Glomerular visceral epithelial cell (primary cell): Measurements from ENCODE around the gene GALNT15.

Experiments
- DNase-seq: peaks from one replicate; pipeline ENCODE4 v3.0.0-alpha.2; 2016; ENCODE audit errors: extremely low spot score

Gene GALNT15

GRCh38 chr3:16150285-16150684 lies 24.2 kb upstream of the GALNT15 start:
- DNase-seq: no peak

- DNase-seq: peak; percentile 41
Measured at GRCh38 chr3:16151109-16151508, 23.4 kb upstream of the GALNT15 start.

DNA sequence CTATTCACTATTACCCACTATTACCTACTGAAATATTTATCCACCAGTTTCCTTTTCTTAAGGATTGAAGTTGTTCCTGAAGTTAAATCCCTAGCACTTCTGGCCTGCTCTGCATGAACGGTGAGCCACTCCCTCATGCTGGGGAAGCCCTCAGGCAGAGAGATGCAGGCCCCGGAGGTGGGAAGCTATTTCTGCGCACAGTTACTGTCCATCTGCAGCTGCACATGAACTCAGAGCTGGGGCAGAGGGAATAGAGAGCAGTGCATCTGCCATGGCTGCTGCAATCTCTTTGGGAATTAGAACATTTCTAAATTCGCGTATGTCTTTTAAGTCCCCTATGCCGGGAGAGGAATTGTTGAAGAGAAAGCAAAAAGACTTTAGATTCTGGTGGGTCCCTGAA lies 6.3 kb upstream of the GALNT15 start:
- no peak for DNase-seq

GRCh38 chr3:16171009-16171408 lies 3.5 kb upstream of the GALNT15 start:
- DNase-seq: peak; percentile 40

- no peak for DNase-seq
Measured at GRCh38 chr3:16171825-16172224, 2.7 kb upstream of the GALNT15 start.

GRCh38 chr3:16173283-16174025 lies 1.0 kb upstream of the GALNT15 start:
- DNase-seq: no peak

DNA sequence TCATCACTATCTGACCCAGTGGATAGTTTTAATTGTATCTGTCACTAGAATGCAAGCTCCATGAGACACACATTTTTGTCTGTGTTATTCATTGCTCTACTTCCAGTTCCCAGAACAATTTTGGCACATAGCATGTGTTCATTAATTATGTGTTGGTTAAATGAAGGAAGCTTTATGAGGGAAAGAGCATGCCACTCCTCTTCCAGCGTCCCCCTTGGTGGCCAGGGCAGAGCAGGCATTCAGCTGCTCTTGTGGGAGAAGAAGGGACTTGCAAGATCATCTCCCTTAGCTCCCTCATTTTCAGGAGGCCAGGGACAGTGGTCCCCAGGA lies 489 bp upstream of the GALNT15 start:
- DNase-seq: no peak

- no peak for DNase-seq
Measured at GRCh38 chr3:16174976-16175901, 759 bp downstream of the GALNT15 start.

- no peak for DNase-seq
Measured at GRCh38 chr3:16176391-16177030, 2.0 kb downstream of the GALNT15 start.

DNA sequence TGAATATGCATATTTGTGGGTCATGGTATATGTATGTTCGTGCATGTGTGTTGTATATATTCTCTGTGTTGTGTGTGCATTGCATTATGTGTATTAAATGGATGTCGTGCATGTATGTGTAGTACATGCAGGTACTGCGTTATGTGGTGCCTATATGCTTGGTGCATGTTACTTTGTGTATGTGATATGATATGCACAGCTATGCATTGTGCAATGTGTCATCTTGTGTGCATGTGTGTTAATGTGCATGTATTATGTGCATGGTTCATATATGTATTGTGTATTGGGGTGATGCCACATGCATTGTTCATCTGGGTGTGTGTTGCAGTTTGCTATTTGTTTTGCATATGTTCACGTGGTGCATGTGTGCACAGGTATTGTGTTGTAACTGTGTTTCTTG lies 2.9 kb downstream of the GALNT15 start:
- no peak for DNase-seq

DNA sequence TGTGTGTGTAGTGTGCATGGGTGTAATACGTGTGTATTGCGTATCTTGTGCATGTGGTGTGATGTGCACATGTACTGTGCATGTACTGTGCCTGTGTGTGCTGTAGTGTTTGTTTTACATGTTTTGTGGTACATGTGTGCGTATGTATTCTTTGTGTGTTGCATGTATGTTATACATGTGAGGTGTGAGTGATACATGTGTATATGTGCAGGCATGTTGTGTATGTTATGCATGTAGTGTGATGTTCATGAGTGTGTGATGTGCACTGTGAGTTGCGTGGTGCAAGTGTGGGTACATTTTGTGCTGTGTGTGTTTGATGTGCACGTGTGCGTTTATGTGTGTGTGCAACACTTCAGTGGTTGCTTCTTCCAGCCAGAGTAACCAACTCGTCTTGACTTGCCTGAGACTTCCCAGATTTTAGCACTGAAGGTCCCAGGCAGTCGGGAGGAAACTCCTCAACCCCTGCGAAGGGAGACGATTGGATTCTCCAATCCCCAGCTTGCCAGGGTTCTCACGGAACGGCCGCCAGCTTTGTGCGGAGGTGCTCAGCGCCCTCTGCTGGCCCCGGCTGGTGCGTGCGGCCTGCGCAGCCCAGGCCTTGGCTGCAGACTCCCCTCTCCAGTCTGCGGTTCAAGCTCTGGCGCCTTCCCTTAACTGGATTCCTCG lies 3.6 kb downstream of the GALNT15 start:
- DNase-seq: peak; percentile 78

- DNase-seq: no peak
Measured at GRCh38 chr3:16178628-16178988, 4.1 kb downstream of the GALNT15 start.

DNA sequence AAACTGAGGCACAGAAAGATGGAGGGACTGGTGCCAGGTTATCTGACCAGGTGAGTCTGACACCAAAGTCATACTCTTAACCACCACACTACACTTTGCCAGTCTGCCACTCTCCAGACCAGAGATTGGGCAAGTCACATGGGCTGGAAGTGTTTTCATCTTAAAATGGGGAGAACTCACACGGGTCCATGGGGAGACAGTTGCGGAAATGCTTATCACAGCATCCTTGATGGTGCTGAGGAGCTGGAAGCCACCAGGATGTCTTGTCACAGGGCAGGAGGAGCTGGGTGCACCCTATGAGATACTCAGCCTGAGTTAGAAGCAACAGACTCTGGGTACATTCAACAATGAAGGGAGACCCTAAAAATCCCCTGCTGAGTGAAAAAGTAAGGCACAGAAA lies 4.8 kb downstream of the GALNT15 start:
- DNase-seq: no peak

DNA sequence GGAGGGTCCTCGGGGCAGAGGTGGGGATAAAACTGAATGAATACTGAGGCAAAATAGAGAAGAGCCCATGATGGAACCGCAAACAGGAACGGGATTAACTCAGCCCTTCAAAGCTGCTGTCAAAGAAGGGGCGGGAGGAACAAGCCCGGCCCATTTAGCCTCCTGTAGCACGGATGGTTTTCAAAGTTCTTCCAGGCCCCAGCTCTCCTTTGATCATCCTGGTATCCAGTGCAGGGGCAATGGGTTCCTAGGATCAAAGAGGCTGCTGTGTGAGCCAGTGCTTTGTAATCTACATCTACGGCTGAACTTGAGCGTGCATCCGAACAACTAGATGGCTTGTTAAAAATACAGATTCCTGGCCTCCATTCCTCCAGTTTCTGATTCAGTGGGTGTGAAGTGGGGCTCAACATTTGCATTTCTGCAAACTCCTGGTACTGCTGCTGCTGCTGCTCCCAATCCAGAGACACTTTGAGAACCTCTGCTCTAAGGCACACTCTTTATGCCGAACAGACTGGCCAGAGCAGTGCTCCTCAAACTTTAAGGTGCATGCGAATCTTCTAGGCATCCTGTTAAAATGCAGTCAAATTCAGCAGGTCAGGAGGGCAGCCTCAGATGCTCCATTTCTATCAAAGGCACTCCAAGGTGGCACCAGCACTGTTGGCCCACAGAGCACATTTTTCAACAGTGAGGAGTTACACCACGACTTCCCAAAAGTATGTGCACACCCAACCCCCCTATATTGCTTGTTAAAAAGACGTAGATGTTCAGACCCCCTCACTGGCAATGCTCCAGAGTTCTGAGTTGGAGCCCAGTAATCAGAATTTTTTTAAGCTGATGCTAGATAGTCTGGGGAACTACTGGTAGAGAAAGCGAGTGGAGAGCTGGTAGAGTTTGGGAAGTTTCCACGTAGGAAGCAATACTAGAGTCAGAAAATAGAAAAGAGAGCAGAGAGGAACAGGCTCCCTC lies 5.6 kb downstream of the GALNT15 start:
- DNase-seq: no peak

DNA sequence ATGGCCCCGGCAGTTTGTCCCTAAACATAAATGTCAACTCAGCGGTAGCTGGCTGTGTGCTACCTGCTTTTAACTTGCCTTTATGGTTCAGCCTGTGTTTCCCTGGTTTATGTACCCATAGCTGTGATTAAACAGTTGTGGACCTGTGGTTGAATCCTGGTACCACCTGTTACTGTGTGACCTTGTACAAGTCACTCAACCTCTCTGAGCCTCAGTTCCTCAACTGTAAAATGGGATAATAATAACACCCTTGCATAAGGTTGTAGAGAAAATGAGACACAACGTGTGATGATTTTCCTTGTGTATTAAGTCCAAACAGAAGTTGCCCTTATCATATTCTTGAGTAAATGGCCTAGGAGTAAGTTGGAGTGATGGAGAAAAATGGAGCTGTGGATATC lies 6.3 kb downstream of the GALNT15 start:
- no peak for DNase-seq

GRCh38 chr3:16181361-16181760 lies 6.9 kb downstream of the GALNT15 start:
- DNase-seq: no peak

GRCh38 chr3:16182183-16182582 lies 7.7 kb downstream of the GALNT15 start:
- DNase-seq: no peak

DNA sequence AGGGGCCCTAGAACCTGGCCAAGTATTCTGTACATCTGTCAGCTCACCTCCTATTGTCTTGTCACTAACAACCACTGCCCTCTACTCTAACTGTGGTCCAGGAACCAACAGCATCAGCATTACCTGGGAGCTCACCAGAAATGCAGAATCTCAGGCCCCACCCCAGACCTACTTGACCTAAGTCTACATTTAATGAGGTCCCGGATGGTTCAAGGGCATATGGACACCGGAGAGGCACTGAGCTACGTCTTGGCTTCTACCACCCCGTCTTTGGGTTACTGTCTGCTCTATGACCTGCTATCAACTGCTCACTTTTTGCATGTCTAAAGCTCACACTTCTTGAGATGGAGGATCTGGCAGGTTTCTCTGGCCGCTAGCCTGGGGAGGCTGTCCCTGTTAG lies 8.1 kb downstream of the GALNT15 start:
- no peak for DNase-seq

DNA sequence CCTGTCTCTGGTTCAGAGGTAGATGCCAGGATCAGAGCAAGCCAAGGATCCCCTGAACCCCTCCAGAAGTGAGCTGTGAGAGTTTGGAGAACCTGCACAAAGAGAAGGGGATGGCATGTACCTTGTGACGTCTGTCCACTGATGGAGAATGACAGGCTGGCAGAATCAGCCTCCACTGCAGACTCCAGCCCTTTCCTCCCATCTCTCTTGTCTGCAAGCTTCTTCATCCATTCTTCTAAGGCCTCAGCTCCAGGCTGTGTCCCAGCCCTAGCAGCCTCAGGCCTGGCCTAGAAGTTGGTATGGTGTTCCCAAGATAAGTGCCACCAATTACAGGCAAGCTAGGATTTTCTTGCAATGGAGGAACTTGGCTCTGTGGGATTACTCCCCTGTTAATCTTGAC lies 8.6 kb downstream of the GALNT15 start:
- DNase-seq: no peak

GRCh38 chr3:16183601-16184270 lies 9.3 kb downstream of the GALNT15 start:
- peak; percentile 58 for DNase-seq
